SW 1271 (cell line): ENCODE data around the gene TRIM9.

Source experiments
- DNase-seq, 2 experiments: peaks; one replicate each; lab custom pipeline; 2025; lab: John Stamatoyannopoulos, UW

The TRIM9 gene

GRCh38 chr14:51093371-51094281 is 1.3 kb downstream of the TRIM9 start:
- peak in 1 of 2 experiments; percentile 18 for DNase-seq

DNA sequence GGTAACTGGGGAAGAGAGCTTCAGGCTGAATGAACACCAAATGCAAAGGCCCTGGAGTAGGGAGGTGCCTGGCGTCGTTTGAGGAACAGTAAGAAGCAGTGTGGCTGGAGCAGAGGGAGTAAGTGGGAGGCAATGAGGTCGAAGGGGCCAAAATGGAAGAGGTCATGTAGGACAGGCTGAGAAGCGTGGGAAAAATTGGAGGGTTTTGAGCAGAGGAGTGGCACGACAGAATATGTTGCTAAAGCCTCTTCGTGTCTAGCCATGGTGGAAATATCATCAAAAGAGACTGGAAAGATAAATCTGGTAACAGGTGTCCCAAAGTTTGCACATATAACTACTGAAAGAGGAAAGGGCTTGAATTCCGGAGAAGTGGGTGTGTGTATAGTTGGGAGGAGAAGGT is 1.9 kb downstream of the TRIM9 start:
- no peak for DNase-seq

DNA sequence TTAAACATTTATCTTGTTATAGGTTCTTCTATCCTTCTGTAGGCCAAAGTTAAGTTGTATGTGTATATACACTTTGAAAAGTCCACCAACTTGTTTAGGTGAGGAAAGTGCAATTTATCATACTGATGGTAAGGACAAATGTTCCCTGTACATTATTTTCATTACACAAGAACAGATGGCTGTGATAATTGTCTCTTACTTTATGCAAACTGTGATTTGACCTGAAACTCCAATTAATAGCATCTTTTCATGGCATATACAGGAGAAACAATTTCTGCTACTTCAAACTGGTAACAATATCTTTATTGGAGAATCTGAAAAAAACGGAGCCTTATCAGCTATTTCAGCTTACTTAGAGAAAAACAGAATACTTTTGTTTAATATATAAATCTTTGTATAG is 5.6 kb downstream of the TRIM9 start:
- DNase-seq = no peak

DNA sequence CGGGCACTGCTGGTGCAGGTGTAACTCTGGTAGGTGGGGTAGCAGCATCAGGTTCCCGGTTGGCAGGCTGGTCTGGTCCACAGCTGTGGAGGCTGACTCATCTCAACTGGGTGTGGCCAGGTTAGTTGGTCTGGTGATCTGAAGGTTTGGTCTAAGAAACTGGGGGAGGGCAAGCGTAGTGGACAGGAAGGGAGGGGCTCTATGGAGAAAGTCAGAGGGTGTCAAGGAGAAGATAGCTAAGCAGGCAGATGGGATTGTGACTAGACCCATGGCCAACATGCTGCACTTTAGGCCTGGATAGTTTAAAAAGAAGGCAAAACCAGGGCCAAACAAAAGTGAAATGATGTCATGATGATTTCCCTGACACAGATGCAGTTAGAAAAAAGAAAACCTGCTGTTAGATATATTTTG is 7.9 kb downstream of the TRIM9 start:
- DNase-seq = no peak

DNA sequence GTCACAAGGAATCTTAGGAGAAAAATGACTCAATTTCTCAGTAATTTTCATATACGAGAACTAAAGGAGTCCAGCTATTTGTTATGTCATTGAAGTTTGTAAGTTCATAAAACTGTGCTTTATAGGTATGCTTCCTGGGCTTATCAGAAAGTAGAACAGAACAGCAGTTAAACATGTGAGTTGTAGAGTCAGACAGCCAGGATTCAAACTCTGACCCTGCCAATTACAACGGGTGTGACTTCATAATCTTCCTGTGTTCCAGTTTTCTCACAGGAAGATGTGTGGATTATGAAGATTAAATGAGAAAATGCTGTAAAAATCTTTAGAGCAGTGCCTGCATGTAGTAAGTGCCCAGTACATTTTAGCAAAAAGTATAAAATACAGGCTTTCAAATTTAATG is 8.9 kb downstream of the TRIM9 start:
- DNase-seq = no peak

- no peak for DNase-seq
These were observed 9.9 kb downstream of the TRIM9 start for GRCh38 chr14:51084962-51085361.

GRCh38 chr14:51084507-51084906 is 10.4 kb downstream of the TRIM9 start:
- no peak for DNase-seq

- DNase-seq = no peak
These were observed 12.6 kb downstream of the TRIM9 start for GRCh38 chr14:51082349-51082748.

- DNase-seq = no peak
These were observed 13.2 kb downstream of the TRIM9 start for GRCh38 chr14:51081712-51082111.

GRCh38 chr14:51081209-51081608 is 13.7 kb downstream of the TRIM9 start:
- DNase-seq = no peak

- no peak for DNase-seq
These were observed 14.3 kb downstream of the TRIM9 start for GRCh38 chr14:51080645-51081044.

- DNase-seq = no peak
These were observed 15.4 kb downstream of the TRIM9 start for GRCh38 chr14:51079489-51079888.

GRCh38 chr14:51079085-51079484 is 15.8 kb downstream of the TRIM9 start:
- no peak for DNase-seq

- DNase-seq = no peak
These were observed 20.1 kb downstream of the TRIM9 start for GRCh38 chr14:51074701-51075385.

DNA sequence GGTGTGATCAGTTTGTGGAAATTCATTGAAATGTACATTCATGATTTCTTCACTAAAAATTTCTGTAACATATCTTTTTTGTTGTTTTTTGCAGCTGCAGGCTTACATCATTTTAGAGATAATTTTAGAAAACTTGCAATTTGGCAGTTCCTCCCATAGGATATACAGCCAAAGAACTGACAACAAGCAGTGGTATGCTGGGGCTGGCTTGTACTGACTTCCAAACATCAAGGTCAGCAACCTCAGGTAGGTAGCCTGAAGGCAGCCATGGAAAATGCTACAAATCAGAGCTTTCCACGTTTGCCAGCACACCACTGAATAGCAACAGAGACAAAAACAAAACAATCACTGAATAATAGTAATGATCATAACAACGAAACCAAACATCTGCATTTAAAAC is 21.2 kb downstream of the TRIM9 start:
- DNase-seq = no peak

DNA sequence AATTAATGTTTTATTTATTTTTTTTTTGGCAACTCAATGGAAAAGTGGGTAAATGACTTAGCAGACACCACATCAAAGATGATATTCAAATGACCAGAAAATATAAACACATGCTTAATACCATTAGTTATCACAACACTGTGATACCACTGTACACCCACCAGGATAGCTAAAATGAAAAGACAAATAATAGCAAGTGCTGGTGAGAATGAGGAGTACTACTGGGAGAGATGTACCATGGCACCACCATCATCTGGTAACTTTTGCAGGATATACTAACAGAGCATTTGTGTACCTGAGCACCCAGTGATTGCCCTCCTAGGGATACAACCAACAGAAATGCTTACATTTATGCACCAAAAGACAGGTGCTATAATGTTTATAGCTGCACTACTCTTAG is 21.9 kb downstream of the TRIM9 start:
- DNase-seq = no peak

GRCh38 chr14:51071857-51072256 is 23.0 kb downstream of the TRIM9 start:
- no peak for DNase-seq

- DNase-seq = no peak
These were observed 24.2 kb downstream of the TRIM9 start for GRCh38 chr14:51070726-51071125.

DNA sequence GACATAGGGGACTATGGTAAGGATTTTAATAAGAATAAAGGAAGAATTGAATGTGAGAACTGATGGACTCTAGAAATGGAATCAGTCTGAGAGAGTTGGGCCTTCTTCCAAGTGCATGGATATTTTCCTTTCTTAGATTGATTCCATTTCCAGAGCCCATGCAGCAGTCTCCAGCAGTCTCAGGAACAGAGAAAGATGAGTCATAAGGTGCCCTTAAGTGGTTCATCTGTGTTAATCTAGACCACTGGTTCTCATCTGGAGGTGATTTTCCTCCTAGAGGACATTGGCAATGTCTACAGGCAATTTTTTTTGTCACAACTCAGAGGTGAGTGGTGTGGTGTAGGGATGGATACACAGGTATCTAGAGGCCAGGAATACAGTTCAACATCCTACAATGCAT is 25.9 kb downstream of the TRIM9 start:
- DNase-seq = no peak

DNA sequence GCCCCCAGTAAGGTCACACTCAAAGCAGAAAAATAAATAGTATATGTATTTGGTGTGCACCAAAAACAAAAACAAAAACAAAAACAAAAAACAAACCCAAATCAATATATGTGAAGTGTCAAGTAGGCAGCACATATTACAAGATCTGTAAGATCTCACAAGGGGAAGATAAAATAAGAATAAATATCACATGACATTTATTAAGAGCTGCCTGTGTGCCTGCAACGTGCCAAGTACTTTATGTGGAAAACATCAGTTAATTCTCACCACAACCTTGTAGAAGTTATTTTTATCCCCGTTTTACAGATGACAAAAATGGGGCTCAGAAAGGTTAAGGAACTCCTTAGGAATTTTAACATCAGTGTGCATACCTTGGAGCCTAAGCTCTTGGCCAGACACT is 26.6 kb downstream of the TRIM9 start:
- no peak for DNase-seq

DNA sequence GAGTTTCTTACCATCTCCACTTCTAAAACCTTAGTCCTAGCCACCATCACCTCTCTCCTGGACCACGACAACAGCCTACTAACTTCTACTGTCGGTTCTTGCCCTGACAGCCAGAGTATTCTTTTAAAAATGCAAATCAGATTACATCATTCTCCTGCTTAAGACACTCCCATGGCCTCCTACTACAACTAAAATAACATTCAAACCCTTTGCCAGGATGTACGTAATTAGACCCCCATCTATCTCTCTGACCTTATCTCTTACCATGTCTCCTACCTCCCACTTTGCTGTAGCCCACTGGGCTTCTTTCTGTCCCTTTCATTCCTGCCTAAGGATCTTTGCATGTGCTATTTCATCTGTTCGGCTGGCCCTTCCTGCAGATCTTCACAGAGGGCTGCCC is 27.6 kb downstream of the TRIM9 start:
- no peak for DNase-seq

DNA sequence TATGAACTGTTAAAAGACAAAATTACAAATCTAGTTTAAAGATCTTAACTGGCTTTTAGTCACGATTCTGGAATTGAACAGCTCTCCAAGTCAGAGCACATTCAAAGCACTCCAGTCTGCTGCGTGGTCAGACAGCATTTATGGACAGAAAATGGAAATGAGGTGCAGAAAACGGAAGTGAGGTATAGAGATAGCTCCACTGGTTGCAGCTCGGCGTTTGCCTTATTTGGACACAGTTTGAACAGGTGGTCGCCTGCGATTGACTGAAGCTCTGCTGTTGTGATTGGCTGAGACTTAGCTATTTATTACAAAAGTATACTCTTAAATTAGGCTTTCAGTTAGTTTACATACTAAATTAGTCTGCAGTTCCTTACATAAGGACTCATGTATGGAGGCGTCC is 28.3 kb downstream of the TRIM9 start:
- no peak for DNase-seq

DNA sequence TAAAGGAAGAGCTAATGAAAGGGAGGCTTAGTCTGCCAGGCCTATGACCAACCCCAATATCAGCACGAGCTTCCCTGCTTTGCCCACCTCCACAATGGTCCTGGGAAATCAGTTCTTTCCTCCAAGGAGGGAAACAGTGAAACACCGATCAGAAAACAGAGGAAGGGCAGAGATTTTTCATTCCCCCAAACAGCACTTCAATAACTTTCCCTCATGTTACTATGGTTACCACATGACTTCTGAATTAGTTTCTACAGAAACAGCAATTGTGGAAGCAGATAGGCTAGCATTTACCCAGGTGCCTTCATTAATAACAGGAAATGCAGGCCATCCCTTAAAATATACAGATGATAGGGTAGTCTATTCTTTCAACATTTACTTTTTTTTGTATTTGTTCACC is 35.9 kb downstream of the TRIM9 start:
- DNase-seq = no peak

DNA sequence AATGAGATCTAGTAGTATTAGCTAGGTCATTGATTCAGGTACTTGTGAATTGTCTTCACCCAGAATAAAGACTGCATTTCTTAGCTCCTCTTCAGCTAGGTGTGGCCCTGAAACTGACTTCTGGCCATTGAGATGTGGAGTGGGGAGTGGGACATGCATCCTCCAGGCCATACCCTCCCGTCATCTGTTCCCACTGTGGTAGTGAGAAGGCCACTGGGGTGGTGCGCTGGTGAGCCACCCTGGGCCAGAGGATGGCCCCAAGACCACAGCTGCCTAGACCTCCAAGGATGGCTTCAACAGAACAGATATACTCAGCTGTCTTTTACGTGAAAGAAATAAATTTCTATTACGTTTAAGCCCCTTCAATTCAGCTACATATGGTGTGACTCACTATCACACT is 36.5 kb downstream of the TRIM9 start:
- no peak for DNase-seq
